Right atrium auricular region (tissue), 2 donors: ENCODE results near the gene FARS2. TPM values are rescaled to one million over a fixed set of nuclear protein-coding genes. Genes with fewer than 3 reads are reported as not detected.

Source experiments
- DNase-seq: peaks from one replicate; pipeline ENCODE4 v3.0.0-alpha.2; 2019; ENCODE audit warnings: low spot score
- H3K27ac ChIP-seq, 2 donors: fragments of 200-600 bp; sonication (generic); 1 replicate in 1 of 2; 2 replicates in 1 of 2; pipeline ENCODE4 v1.5.1; 2016 to 2019
- H3K27me3 ChIP-seq, 2 donors: fragments of 200-600 bp; sonication (generic); one replicate each; pipeline versions ENCODE4 v1.5.1 to v1.6.0; 2017 to 2019
- H3K36me3 ChIP-seq: fragments of 200-600 bp; sonication (generic); one replicate; pipeline ENCODE4 v1.5.1; 2016
- H3K4me1 ChIP-seq, 2 donors: fragments of 200-600 bp; sonication (generic); one replicate each; pipeline versions ENCODE4 v1.5.1 to v1.6.0; 2017 to 2019
- H3K4me3 ChIP-seq, 2 donors: fragments of 200-600 bp; sonication (generic); 1 replicate in 1 of 2; 2 replicates in 1 of 2; pipeline ENCODE4 v1.5.1; 2017 to 2019; ENCODE audit warnings: mild to moderate bottlenecking in 1 of 2, moderate library complexity in 1 of 2
- H3K9me3 ChIP-seq, 2 donors: fragments of 200-600 bp; sonication (generic); one replicate each; pipeline ENCODE4 v1.5.1; 2019
- total RNA-seq, 2 donors: library from RNA; depleted of rRNA; stranded (reverse); fragments of >200 nt; gene quantifications; one replicate each; pipeline ENCODE4 v1.1.0, GENCODE V29; 2016
- TF ChIP-seq, protein P1 (sequence below), 2 donors: fragments of 200-600 bp; sonication (generic); IDR thresholded peaks; one replicate each; pipeline ENCODE4 v1.5.1; 2019; ENCODE audit warnings: antibody characterized with exemption in 2 of 2

Gene FARS2
- total RNA-seq, 2 donors from 2014 or later = 9.4 to 15.0 TPM

DNA sequence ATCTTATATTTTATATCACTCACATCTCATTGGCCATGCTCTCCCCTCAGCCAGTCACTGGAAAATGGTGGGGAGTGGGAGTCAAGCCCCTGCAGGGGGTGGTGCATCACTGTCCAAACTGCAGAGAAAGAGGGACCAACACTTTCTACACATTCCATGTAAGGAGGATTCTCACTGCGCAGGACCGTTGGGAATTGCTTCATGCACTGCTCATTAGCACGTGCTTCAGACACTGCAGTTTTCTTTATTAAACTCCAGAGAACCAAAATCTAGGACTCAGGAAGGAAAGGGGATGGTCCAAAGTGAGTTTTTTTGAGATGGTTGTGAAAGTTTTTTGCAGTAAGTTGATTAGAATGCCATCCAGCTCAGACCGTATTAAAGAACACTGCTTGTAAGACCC lies 269.8 kb downstream of the FARS2 start:
- no peak for DNase-seq
- TF ChIP-seq, protein P1, sequence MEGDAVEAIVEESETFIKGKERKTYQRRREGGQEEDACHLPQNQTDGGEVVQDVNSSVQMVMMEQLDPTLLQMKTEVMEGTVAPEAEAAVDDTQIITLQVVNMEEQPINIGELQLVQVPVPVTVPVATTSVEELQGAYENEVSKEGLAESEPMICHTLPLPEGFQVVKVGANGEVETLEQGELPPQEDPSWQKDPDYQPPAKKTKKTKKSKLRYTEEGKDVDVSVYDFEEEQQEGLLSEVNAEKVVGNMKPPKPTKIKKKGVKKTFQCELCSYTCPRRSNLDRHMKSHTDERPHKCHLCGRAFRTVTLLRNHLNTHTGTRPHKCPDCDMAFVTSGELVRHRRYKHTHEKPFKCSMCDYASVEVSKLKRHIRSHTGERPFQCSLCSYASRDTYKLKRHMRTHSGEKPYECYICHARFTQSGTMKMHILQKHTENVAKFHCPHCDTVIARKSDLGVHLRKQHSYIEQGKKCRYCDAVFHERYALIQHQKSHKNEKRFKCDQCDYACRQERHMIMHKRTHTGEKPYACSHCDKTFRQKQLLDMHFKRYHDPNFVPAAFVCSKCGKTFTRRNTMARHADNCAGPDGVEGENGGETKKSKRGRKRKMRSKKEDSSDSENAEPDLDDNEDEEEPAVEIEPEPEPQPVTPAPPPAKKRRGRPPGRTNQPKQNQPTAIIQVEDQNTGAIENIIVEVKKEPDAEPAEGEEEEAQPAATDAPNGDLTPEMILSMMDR (IDR thresholded peaks at IDR 0.05) = no peak
- Histone ChIP-seq H3K4me1 (no peaks in the 10 kb centered on the region), H3K27me3 (no peaks in the 10 kb centered on the region), H3K9me3 (no peaks in the 10 kb centered on the region), H3K36me3 (no peaks in the 10 kb centered on the region), H3K4me3 (no peak overlapping the region), H3K27ac (no peak overlapping the region)

- H3K4me3 ChIP-seq = no peak overlapping the region
- no peaks in the 10 kb centered on the region for H3K4me1 ChIP-seq
- no peak for DNase-seq
- TF ChIP-seq, protein P1 (IDR thresholded peaks at IDR 0.05) = no peak
- no peaks in the 10 kb centered on the region for H3K27me3 ChIP-seq
- no peak overlapping the region for H3K27ac ChIP-seq
- no peaks in the 10 kb centered on the region for H3K36me3 ChIP-seq
- H3K9me3 ChIP-seq = no peaks in the 10 kb centered on the region
Measured at GRCh38 chr6:5531853-5532375, 270.6 kb downstream of the FARS2 start.

DNA sequence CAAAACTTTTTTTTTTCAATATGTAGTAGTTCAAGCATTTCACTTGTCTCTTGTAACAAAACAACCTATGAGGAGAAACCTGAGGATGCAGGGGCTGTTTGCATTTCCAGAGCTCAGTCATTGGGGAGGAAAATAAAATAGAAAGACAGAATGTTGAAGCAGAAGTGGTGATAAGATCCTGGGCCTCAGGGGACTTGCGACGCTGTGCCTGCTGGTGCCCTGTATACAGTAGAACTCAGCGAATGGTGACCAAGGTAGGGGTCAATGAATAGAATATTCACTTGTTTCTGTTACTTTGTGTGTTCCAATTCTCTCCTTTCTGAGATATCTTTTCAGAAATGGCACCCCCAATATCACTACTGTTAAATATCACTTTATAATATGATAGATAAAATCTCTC lies 271.6 kb downstream of the FARS2 start:
- H3K36me3 ChIP-seq = no peaks in the 10 kb centered on the region
- no peak for DNase-seq
- no peaks in the 10 kb centered on the region for H3K27me3 ChIP-seq
- H3K4me3 ChIP-seq = no peak overlapping the region
- H3K9me3 ChIP-seq = no peaks in the 10 kb centered on the region
- TF ChIP-seq, protein P1 (IDR thresholded peaks at IDR 0.05) = no peak
- H3K4me1 ChIP-seq = no peaks in the 10 kb centered on the region
- H3K27ac ChIP-seq = no peak overlapping the region

GRCh38 chr6:5534643-5535042 lies 273.3 kb downstream of the FARS2 start:
- H3K27ac ChIP-seq = no peak overlapping the region
- DNase-seq = no peak
- no peak overlapping the region for H3K4me3 ChIP-seq
- TF ChIP-seq, protein P1 (IDR thresholded peaks at IDR 0.05) = no peak
- no peaks in the 10 kb centered on the region for H3K9me3 ChIP-seq
- H3K4me1 ChIP-seq = no peaks in the 10 kb centered on the region
- H3K36me3 ChIP-seq = no peaks in the 10 kb centered on the region
- H3K27me3 ChIP-seq = no peaks in the 10 kb centered on the region

GRCh38 chr6:5536644-5537043 lies 275.3 kb downstream of the FARS2 start:
- H3K27me3 ChIP-seq = no peaks in the 10 kb centered on the region
- no peaks in the 10 kb centered on the region for H3K9me3 ChIP-seq
- no peak overlapping the region for H3K27ac ChIP-seq
- DNase-seq = no peak
- H3K4me1 ChIP-seq = no peaks in the 10 kb centered on the region
- no peaks in the 10 kb centered on the region for H3K36me3 ChIP-seq
- TF ChIP-seq, protein P1 (IDR thresholded peaks at IDR 0.05) = no peak
- H3K4me3 ChIP-seq = no peak overlapping the region

DNA sequence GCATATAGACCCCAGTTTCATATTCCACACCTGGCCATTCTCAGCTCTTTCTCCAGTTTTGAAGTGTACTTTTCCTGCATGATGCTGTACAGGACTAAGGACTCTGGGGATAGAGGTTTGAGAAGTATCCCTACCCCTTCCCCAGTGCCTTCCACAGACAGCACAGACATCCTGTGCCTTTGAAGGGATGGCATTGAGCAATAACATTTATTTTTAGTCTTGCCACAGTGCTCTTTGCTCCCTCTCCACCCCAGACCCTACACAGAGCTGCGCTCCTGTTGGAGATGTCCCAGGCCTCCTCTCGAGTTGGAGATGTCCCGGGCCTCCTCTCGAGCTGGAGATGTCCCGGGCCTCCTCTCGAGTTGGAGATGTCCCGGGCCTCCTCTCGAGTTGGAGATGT lies 275.8 kb downstream of the FARS2 start:
- no peak overlapping the region for H3K4me3 ChIP-seq
- H3K9me3 ChIP-seq = no peaks in the 10 kb centered on the region
- H3K36me3 ChIP-seq = no peaks in the 10 kb centered on the region
- TF ChIP-seq, protein P1 (IDR thresholded peaks at IDR 0.05) = no peak
- no peaks in the 10 kb centered on the region for H3K4me1 ChIP-seq
- no peak for DNase-seq
- no peak overlapping the region for H3K27ac ChIP-seq
- H3K27me3 ChIP-seq = no peaks in the 10 kb centered on the region
